Stimulated activated CD8-positive, alpha-beta memory T cell treated with anti-CD3 and anti-CD28 coated beads, Interleukin-2, amount 100 ng/mL, for 1 hour (primary cell): ENCODE measurements around the gene KEL.

Experiments
- DNase-seq, 2 donors: peaks; one replicate each; pipeline ENCODE4 v3.0.0-alpha.2; 2020; ENCODE audit warnings: low read depth in 2 of 2

The KEL gene

GRCh38 chr7:142927949-142928348, 34.2 kb downstream of the KEL start:
- no peak for DNase-seq

- no peak for DNase-seq
Observed at GRCh38 chr7:142927085-142927745, 34.9 kb downstream of the KEL start.

GRCh38 chr7:142925413-142925812, 36.8 kb downstream of the KEL start:
- no peak for DNase-seq

GRCh38 chr7:142923391-142923790, 38.8 kb downstream of the KEL start:
- no peak for DNase-seq

GRCh38 chr7:142919656-142920055, 42.5 kb downstream of the KEL start:
- no peak for DNase-seq

GRCh38 chr7:142918901-142919300, 43.3 kb downstream of the KEL start:
- no peak for DNase-seq

GRCh38 chr7:142917447-142917846, 44.7 kb downstream of the KEL start:
- DNase-seq = no peak

GRCh38 chr7:142916508-142916907, 45.7 kb downstream of the KEL start:
- no peak for DNase-seq

- DNase-seq = no peak
Observed at GRCh38 chr7:142915315-142915714, 46.8 kb downstream of the KEL start.

GRCh38 chr7:142914121-142914520, 48.0 kb downstream of the KEL start:
- DNase-seq = no peak

- no peak for DNase-seq
Observed at GRCh38 chr7:142913566-142913965, 48.6 kb downstream of the KEL start.

GRCh38 chr7:142913051-142913450, 49.1 kb downstream of the KEL start:
- DNase-seq = no peak

- DNase-seq = no peak
Observed at GRCh38 chr7:142910481-142910880, 51.7 kb downstream of the KEL start.

- no peak for DNase-seq
Observed at GRCh38 chr7:142910031-142910433, 52.1 kb downstream of the KEL start.

GRCh38 chr7:142908921-142909890, 53.0 kb downstream of the KEL start:
- no peak for DNase-seq

- no peak for DNase-seq
Observed at GRCh38 chr7:142908290-142908689, 53.9 kb downstream of the KEL start.

GRCh38 chr7:142906643-142907042, 55.5 kb downstream of the KEL start:
- DNase-seq = no peak

- DNase-seq = no peak
Observed at GRCh38 chr7:142905759-142906158, 56.4 kb downstream of the KEL start.

GRCh38 chr7:142904128-142904527, 58.0 kb downstream of the KEL start:
- DNase-seq = no peak

- DNase-seq = no peak
Observed at GRCh38 chr7:142901426-142902259, 60.5 kb downstream of the KEL start.

- DNase-seq = no peak
Observed at GRCh38 chr7:142899661-142900060, 62.5 kb downstream of the KEL start.
